ENCODE data around the gene PCDHA3.
"Not testable (repeated sequence)": the region's sequence is repeated elsewhere in the genome, so short reads cannot be mapped to it uniquely, and the experiment has no call there.

Gene PCDHA3

GRCh38 chr5:140821375-140822280 lies 20.8 kb downstream of the PCDHA3 start, which contains the start of gene PCDHA5:
Gene PCDHA5 (plus strand): TSS chr5:140821613.
- DNase-seq: no peak

- DNase-seq: no peak
Measured at GRCh38 chr5:140822281-140822629, 21.4 kb downstream of the PCDHA3 start.

DNA sequence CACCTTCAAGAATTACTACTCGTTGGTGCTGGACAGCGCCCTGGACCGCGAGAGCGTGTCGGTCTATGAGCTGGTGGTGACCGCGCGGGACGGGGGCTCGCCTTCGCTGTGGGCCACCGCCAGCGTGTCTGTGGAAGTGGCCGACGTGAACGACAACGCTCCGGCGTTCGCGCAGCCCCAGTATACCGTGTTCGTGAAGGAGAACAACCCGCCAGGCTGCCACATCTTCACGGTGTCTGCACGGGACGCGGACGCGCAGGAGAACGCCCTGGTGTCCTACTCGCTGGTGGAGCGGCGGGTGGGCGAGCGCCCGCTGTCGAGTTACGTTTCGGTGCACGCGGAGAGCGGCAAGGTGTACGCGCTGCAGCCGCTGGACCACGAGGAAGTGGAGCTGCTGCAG lies 22.1 kb downstream of the PCDHA3 start:
- not testable (repeated sequence) for DNase-seq

DNA sequence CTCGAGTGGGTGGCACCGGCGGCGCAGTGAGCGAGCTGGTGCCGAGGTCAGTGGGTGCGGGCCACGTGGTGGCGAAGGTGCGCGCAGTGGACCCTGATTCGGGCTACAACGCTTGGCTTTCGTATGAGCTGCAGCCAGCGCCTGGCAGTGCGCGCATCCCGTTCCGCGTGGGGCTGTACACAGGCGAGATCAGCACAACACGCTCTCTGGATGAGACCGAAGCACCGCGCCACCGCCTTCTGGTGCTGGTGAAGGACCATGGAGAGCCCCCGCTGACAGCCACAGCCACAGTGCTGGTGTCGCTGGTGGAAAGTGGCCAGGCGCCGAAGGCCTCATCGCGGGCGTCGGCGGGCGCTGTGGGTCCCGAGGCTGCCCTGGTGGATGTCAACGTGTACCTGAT lies 22.6 kb downstream of the PCDHA3 start:
- DNase-seq: no peak

GRCh38 chr5:140827704-140828361 lies 27.0 kb downstream of the PCDHA3 start, which contains the start of gene PCDHA6:
Gene PCDHA6 (plus strand): TSS chr5:140827960. CDS start chr5:140828092, 132 bp downstream.
- no peak for DNase-seq

DNA sequence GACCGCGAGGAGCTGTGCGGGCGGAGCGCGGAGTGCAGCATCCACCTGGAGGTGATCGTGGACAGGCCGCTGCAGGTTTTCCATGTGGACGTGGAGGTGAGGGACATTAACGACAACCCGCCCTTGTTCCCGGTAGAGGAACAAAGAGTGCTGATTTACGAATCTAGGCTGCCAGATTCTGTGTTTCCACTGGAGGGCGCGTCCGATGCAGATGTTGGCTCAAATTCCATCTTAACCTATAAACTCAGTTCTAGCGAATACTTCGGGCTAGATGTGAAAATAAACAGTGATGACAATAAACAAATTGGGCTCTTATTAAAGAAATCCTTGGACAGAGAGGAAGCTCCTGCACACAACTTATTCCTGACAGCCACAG lies 27.5 kb downstream of the PCDHA3 start:
- no peak for DNase-seq

DNA sequence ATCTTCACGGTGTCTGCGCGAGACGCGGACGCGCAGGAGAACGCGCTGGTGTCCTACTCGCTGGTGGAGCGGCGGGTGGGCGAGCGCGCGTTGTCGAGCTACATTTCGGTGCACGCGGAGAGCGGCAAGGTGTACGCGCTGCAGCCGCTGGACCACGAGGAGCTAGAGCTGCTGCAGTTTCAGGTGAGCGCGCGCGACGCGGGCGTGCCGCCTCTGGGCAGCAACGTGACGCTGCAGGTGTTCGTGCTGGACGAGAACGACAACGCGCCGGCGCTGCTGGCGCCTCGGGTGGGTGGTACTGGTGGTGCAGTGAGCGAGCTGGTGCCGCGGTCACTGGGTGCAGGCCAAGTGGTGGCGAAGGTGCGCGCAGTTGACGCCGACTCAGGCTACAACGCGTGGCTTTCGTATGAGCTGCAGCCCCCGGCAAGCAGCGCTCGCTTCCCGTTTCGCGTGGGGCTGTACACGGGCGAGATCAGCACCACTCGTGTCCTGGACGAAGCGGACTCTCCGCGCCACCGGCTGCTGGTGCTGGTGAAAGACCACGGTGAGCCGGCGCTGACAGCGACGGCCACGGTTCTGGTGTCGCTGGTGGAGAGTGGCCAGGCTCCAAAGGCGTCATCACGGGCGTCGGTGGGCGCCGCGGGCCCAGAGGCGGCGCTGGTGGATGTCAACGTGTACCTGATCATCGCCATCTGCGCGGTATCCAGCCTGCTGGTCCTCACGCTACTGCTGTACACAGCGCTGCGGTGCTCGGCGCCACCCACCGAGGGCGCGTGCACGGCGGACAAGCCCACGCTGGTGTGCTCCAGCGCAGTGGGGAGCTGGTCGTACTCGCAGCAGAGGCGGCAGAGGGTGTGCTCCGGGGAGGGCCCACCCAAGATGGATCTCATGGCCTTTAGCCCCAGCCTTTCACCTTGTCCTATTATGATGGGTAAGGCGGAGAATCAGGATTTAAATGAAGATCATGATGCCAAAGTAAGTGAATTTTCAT lies 28.9 kb downstream of the PCDHA3 start:
- DNase-seq: not testable (repeated sequence)

GRCh38 chr5:140833993-140834392 lies 33.1 kb downstream of the PCDHA3 start, which contains the start of gene PCDHA7:
Gene PCDHA7 (plus strand): TSS chr5:140834269. CDS start chr5:140834384, 115 bp downstream.
- no peak for DNase-seq

GRCh38 chr5:140834439-140835008 lies 33.7 kb downstream of the PCDHA3 start:
- DNase-seq: not testable (repeated sequence)

GRCh38 chr5:140835622-140836510 lies 35.0 kb downstream of the PCDHA3 start:
- no peak for DNase-seq

DNA sequence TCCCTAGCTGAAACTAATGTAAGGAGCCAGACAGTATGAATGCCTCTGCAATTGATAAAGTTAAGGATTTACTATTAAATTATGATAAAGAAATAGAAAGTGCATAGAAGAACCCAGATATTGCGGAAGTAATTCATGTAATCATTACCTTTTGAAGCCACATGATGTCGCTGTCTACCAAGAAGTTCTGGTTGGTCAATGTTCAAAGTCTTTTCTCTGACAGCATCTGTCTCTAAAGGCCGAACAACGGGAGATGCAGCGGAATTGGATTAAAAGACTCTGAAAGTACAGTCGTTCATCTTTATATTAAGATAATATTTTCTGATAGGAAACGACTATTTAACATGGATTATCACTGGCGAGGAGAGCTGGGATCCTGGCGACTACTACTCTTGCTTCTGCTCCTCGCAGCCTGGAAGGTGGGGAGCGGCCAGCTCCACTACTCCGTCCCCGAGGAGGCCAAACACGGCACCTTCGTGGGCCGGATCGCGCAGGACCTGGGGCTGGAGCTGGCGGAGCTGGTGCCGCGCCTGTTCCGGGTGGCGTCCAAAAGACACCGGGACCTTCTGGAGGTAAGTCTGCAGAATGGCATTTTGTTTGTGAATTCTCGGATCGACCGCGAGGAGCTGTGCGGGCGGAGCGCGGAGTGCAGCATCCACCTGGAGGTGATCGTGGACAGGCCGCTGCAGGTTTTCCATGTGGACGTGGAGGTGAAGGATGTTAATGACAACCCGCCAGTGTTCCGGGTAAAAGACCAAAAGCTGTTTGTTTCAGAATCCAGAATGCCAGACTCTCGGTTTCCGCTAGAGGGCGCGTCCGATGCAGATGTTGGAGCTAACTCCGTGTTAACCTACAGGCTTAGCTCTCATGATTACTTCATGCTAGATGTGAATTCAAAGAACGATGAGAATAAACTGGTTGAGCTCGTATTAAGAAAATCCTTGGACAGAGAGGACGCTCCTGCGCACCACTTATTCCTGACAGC lies 40.4 kb downstream of the PCDHA3 start, which contains the start of gene PCDHA8:
Gene PCDHA8 (plus strand): TSS at position 210 of the 985 bp plus-strand sequence. CDS start 135 bp downstream, at position 345.
- DNase-seq: no peak

DNA sequence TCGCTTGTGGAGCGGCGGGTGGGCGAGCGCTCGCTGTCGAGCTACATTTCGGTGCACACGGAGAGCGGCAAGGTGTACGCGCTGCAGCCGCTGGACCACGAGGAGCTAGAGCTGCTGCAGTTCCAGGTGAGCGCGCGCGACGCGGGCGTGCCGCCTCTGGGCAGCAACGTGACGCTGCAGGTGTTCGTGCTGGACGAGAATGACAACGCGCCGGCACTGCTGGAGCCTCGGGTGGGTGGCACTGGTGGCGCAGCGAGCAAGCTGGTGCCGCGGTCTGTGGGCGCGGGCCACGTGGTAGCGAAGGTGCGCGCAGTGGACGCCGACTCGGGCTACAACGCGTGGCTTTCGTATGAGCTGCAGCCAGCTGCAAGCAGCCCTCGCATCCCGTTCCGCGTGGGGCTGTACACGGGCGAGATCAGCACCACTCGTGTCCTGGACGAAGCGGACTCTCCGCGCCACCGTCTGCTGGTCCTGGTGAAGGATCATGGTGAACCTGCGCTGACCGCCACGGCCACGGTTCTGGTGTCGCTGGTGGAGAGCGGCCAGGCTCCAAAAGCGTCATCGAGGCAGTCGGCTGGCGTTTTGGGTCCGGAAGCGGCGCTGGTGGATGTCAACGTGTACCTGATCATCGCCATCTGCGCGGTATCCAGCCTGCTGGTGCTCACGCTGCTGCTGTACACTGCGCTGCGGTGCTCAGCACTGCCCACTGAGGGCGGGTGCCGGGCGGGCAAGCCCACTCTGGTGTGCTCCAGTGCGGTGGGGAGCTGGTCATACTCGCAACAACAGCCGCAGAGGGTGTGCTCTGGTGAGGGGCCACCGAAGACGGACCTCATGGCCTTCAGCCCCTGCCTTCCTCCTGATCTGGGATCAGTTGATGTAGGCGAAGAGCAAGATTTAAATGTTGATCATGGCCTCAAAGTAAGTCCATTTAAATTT lies 42.2 kb downstream of the PCDHA3 start:
- DNase-seq: no peak

- DNase-seq: not testable (repeated sequence)
Measured at GRCh38 chr5:140848139-140849102, 47.6 kb downstream of the PCDHA3 start, which contains the start of gene PCDHA9. Gene PCDHA9 (plus strand): TSS chr5:140848382. CDS start chr5:140848496, 114 bp downstream.

- DNase-seq: not testable (repeated sequence)
Measured at GRCh38 chr5:140849831-140850634, 49.2 kb downstream of the PCDHA3 start.

All from NCI-H187 (cell line).